ENCODE results near the gene TWIST2. TPM values are rescaled to one million over a fixed set of nuclear protein-coding genes. Genes with fewer than 3 reads are reported as not detected.

Gene TWIST2
- total and polyA plus RNA-seq, 11 donors = 0.39 to 10.9 (median 1.4) TPM

- H3K4me3 ChIP-seq = no peak overlapping the region
- H3K27ac ChIP-seq = no peak overlapping the region
- ATAC-seq = no peak
- no peaks in the 10 kb centered on the region for H3K9me3 ChIP-seq
- no peak for TF ChIP-seq CTCF (IDR thresholded peaks at IDR 0.05)
- no peak for TF ChIP-seq POLR2A (IDR thresholded peaks at IDR 0.05)
- intact Hi-C loops (cut with DNase I) = no loop called here
- H3K36me3 ChIP-seq = no peaks in the 10 kb centered on the region
- peaks cover 0 to 25% (median 4%) of the 10 kb centered on the region in 12 donors for H3K4me1 ChIP-seq
- peaks cover 0 to 13% (median 0%) of the 10 kb centered on the region in 9 donors for H3K27me3 ChIP-seq
- WGBS, 4 donors = 82 to 90% (median 87%) methylated on average over 17 to 22 of the region's 22 CpGs
- peak in 1 of 5 donors; percentile 27 for DNase-seq
These were observed 50.8 kb downstream of the TWIST2 start for GRCh38 chr2:238898534-238899281.

GRCh38 chr2:238899386-238899785 lies 51.5 kb downstream of the TWIST2 start:
- H3K36me3 ChIP-seq = no peaks in the 10 kb centered on the region
- intact Hi-C loops (cut with DNase I) = no loop called here
- TF ChIP-seq CTCF (IDR thresholded peaks at IDR 0.05) (no peak), POLR2A (IDR thresholded peaks at IDR 0.05) (no peak)
- WGBS, 4 donors = 80 to 90% (median 87%) methylated on average over 7 of the region's 7 CpGs
- H3K27ac ChIP-seq = no peak overlapping the region
- no peaks in the 10 kb centered on the region for H3K9me3 ChIP-seq
- peaks cover 0 to 13% (median 0%) of the 10 kb centered on the region in 9 donors for H3K27me3 ChIP-seq
- no peak for DNase-seq
- peaks cover 0 to 22% (median 4%) of the 10 kb centered on the region in 12 donors for H3K4me1 ChIP-seq
- H3K4me3 ChIP-seq = no peak overlapping the region
- no peak for ATAC-seq

- Histone ChIP-seq H3K36me3 (no peaks in the 10 kb centered on the region), H3K9me3 (no peaks in the 10 kb centered on the region), H3K4me1 (peaks cover 0 to 12% (median 1%) of the 10 kb centered on the region in 12 donors), H3K4me3 (no peak overlapping the region), H3K27me3 (peaks cover 0 to 13% (median 0%) of the 10 kb centered on the region in 9 donors), H3K27ac (no peak overlapping the region)
- intact Hi-C loops (cut with DNase I) = no loop called here
- no peak for ATAC-seq
- DNase-seq = no peak
- 58 to 71% (median 65%) methylated on average over 7 of the region's 7 CpGs for WGBS, 4 donors
- TF ChIP-seq CTCF (IDR thresholded peaks at IDR 0.05) = no peak
- TF ChIP-seq POLR2A (IDR thresholded peaks at IDR 0.05) = no peak
These were observed 52.6 kb downstream of the TWIST2 start for GRCh38 chr2:238900511-238900910.

GRCh38 chr2:238901461-238902057 lies 53.7 kb downstream of the TWIST2 start:
- intact Hi-C loops (cut with DNase I) = no loop called here
- Histone ChIP-seq H3K27ac (no peak overlapping the region), H3K4me1 (peaks cover 0 to 4% (median 0%) of the 10 kb centered on the region in 12 donors), H3K27me3 (peaks cover 0 to 13% (median 0%) of the 10 kb centered on the region in 9 donors), H3K36me3 (no peaks in the 10 kb centered on the region), H3K9me3 (no peaks in the 10 kb centered on the region), H3K4me3 (no peak overlapping the region)
- no peak for DNase-seq
- no peak for TF ChIP-seq CTCF (IDR thresholded peaks at IDR 0.05)
- no peak for TF ChIP-seq POLR2A (IDR thresholded peaks at IDR 0.05)
- 75 to 83% (median 78%) methylated on average over 11 to 14 of the region's 14 CpGs for WGBS, 4 donors
- ATAC-seq = no peak
